HG03135 (cell line): Measurements from ENCODE around the gene MFSD11.
"Not testable (repeated sequence)": the region's sequence is repeated elsewhere in the genome, so short reads cannot be mapped to it uniquely, and the experiment has no call there.

ENCODE experiments used
- ATAC-seq: cut with Tn5 transposase; IDR thresholded peaks from one replicate; pipeline ENCODE4 v1.9.1; 2021; ENCODE audit warnings: mild to moderate bottlenecking, moderate library complexity; ENCODE audit not compliant: unreplicated experiment

MFSD11 gene

DNA sequence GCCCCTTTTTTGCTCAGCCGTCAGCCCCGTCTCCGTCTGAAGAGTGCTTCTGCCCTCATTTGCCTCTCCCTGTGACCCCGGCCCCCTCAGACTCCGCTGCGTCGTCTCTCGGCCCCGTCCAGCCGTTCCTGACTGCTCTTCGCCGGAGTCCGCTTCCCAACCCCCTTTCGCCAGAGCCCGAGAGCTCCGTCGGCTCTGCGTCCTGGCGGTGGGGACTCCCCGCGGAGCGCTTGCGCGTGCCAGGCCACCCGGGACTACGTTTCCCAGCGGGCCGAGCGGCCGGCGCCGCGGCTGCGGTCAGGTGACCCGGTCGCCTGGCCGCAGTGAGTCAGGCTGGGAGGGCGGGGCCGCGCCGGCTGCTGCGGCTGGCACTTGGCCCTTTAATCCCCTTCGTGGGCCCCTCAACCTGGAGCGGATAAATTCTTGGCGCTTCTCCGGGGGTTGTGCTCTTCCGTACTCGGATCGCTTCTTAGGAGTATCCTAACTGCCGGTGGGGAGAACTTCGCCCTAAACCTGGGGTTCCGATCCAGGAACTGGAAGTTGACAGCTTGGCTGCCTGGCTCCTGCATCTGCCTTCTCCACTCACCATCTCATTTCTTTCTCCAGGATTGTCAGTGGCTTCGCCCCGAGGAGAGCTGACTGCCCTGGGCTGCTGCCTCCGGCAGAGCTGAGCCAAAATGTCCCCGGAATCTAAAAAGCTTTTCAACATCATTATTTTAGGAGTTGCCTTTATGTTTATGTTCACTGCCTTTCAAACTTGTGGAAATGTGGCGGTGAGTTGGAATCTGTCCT is at the start of gene MFSD11:
Gene MFSD11, plus strand, starts transcription at position 444 of the 792 bp plus-strand sequence. Its CDS starts 234 bp downstream, at position 678.
- peak; percentile 62 for ATAC-seq

DNA sequence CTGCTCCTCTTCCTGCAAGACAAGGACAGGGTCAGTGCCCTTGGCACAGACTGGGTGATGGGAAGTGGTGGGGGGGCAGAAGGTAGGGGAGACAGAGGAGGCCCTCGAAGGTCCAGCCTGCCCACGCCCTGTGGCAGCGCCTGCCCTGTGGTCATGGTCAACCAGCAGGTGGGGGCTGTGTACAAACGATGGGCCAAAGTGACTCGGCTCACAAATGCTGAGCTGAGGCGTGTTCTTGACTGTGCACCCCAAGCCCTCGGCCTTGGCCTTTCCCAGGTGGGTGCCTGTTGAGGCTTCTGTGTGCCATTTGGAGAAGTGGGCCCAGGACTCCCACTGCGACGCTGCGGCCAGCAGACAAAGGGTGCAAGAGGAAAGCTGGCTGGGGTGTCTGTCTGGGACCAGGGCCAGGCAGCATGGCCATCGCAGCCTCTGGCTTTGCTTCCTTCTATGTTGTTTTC is 49.7 kb upstream of the MFSD11 start:
- ATAC-seq = no peak

DNA sequence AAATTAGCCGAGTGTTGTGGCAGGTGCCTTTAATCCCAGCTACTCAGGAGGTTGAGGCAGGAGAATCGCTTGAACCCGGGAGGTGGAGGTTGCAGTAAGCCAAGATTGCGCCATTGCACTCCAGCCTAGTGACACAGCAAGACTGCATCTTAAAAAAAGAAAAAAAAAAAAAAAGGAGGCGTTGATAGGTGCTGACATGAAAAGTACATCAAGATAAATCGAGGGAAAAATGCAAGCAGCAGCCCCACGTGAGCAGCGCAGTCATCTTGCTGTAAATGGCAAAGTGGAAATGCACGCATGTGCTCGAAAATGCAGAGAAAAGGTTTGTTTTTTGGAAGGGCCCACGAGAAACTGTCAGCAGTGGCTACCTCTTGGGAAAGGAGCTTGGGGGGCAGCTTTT is 48.1 kb upstream of the MFSD11 start:
- no peak for ATAC-seq

DNA sequence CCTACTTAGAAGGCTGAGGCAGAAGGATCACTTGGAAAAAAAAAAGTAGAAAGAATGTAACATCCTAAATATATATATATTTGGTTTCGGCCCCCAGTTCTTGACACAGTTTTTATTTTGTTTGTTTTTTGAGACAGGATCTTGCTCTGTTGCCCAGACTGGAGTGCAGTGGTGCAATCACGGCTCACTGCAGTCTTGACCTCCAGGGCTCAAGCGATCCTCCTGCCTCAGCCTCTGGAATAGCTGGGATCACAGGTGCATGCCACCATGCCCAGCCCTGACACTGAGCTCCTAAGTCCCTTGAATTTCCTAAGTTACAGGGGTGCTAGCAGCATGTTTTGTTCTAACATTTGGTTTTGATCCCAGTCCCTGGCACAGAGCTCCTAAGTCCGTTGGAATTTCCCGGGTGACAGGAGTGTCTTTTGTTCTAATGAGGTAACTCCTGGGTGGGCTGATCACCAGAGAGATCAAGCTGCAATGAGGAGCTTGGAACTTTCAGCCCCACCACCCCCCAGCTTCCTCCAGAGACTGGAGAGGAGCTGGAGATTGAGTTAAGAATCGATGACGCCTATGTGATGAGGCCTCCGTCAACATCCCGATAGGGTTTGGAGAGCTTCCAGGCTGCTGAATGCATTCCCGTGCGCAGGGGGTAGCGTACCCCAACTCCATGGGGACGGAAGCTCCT is 47.2 kb upstream of the MFSD11 start:
- ATAC-seq = no peak

DNA sequence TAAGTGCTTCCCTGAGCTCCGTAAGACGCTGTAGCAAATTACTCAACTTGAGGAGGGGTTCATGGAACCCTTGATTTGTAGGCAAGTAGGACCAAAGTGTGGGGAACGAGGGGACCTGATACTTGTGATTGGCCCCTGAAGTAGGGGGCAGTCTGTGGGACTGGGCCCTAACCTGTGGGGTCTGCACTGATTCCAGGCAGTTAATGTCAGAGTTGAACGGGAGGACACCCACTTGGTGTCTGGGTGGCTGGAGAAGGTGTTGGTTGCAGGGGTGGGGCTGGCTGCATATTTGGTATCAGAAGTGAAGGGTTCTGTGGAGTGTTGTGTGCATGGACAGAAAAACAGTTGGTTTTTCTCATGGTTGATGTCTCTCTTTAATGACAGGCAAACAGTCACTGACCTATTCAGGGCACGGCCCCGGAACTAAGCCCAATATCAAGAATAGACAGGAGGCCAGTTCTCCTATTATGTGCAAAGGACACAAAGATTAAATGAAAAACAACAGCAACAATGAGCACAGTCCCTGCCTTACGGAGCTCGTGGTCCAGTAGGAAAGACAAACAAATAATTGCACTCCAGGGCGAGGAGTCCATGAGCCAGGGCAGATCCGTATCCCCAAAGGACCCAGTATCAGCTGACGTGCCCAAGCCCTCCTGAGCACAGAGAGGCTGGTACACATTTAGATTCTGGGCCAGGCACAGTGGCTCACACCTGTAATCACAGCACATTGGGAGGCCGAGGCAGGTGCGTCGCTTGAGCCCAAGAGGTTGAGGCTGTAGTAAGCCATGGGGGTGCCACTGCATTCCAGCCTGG is 46.3 kb upstream of the MFSD11 start:
- ATAC-seq = no peak

DNA sequence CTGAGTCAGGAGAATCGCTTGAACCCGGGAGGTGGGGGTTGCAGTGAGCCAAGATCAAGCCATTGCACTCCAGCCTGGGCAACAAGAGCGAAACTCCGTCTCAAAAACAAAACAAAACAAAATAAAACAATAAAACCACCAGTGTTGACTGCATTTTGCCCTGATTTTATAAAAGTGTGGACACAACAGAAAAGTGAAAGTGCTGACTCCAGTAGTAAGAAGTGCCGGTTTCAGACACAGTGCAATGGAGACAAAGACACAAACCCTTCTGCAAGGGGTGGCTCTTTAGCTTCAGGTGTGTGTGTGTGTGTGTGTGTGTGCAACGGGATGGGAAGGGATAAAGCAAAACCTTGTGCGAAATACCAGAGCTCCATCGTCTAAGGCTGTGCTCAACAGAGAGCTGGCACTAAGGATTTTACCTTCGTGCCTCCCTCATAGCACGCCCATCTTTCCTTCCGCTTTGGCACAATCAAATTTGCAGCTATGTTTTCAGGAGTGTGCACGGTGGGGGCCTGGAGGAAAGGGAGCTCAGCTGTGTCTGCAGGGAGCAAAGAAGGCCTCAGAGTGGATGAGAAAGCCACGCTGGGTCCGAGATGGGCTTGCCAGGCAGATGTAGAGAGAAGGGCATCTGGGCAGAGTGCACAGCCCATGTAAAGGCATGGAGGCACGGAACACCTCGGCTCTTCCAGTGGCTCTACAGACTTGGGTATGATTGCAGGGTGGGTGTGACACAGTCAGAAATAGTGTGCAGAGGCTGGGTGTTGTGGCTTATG is 42.7 kb upstream of the MFSD11 start:
- ATAC-seq = no peak

DNA sequence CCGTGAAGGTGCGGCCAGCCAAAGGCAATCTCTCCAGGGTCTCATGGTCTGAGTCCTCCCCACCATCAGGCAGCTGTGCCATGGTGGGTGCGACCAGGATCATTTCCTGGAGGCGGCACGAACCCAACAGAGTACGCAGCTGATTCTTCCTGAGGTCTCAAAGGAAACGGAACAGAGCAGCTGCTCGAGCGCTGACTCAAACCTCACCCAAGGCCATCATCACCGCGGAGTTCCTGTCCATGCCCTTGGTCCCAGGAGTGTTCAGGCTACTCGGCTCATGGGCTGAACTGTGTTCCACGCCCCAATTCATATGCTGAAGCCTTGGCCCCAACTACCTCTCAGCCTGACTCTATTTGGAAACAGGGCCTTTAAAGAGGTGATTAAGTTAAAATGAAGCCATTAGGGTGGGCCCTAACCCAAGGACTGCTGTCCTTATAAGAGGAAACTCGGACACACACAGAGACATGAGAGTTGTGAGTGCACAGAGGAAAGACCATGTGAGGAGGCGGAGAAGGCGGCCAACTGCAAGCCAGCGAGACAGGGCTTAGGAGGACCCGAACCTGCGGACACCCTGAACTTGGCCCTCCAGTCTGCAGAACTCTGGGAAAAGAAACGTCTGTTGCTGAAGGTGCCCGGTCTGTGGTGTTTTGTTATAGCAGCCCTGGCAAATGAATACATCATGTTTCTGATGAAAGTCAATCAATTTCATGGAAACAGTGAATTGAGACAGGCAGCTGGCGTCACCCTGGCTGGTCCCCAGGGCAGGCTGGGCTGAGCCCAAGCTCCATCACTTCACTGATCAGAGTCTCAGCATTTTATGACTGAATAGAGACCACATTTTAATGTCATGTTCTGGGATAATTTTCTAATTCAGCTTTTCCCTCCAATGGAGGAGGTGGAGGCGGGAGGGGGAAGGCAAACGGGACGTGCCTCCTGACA is 40.9 kb upstream of the MFSD11 start:
- ATAC-seq = no peak

DNA sequence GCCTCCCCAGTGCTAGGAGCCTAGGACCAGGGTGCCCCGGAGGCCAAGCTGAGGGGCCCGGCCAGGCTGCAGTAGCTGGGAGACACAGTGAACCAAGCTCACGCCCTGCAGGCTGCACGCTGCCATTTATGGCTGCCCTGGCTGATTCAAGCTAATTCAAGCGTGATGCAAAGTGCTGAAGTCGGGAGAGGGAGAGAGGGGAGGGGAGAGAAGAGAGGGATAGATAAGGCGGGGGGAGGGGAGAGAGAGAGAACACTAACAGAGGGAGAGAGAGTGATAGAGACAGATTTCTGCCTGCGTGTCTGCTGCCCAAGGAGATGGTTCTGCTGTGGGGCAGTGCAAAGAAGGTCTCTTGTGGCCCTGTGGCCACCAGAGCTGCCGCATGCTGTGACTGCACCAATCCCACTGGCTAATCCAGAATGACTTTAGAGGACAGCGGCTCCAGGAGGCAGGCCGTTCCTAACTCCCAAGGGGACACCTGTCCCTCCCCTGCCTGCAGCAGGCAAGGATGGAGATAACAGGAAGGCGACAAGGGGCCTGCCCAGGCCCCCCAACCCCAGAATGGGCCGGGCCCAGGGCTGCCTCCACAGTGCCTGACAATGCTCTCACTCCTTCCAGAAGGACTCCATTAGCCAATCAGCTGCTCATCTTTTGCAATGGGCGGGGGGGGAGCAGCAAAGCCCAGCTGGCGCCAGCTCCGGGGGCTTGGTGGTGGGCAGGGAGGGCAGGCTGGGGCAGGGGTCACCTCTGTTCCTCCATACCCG is 40.0 kb upstream of the MFSD11 start:
- no peak for ATAC-seq

DNA sequence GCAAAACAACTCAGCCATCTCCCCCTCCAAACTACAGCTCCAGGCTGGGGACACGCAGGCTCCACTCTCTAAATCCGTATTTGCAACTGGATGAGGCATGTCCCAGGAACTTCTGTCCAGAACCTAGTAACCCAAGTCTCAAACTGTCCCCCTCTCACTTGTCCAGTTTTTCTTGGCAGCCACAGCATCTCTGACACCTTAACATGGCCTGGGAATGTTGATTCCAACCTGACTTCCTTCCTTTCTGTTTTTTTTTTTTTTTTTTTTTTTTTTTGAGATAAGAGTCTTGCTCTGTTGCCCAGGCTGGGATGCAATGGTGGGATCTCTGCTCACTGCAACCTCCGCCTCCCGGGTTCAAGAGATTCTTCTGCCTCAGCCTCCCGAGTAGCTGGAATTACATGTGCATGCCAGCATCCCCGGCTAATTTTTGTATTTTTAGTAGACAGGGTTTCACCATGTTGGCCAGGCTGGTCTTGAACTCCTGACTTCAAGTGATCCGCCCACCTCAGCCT is 39.4 kb upstream of the MFSD11 start:
- not testable (repeated sequence) for ATAC-seq

DNA sequence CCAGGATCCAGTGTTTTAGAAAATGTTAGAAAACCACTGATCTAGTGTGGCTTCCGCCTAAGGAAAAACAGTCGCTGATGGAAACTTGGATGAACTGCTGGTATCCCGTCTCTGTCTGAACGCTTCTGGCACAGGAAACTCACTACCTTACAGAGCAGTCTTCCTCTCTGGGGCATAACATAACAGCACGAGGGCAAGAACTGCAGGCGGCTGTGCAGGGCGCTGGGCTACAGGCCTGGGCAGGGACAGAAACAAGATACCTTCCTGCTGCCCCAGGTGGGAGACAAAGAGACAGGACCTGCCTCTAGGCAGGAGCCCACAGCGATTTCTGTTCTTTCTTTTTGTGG is 37.7 kb upstream of the MFSD11 start:
- no peak for ATAC-seq

DNA sequence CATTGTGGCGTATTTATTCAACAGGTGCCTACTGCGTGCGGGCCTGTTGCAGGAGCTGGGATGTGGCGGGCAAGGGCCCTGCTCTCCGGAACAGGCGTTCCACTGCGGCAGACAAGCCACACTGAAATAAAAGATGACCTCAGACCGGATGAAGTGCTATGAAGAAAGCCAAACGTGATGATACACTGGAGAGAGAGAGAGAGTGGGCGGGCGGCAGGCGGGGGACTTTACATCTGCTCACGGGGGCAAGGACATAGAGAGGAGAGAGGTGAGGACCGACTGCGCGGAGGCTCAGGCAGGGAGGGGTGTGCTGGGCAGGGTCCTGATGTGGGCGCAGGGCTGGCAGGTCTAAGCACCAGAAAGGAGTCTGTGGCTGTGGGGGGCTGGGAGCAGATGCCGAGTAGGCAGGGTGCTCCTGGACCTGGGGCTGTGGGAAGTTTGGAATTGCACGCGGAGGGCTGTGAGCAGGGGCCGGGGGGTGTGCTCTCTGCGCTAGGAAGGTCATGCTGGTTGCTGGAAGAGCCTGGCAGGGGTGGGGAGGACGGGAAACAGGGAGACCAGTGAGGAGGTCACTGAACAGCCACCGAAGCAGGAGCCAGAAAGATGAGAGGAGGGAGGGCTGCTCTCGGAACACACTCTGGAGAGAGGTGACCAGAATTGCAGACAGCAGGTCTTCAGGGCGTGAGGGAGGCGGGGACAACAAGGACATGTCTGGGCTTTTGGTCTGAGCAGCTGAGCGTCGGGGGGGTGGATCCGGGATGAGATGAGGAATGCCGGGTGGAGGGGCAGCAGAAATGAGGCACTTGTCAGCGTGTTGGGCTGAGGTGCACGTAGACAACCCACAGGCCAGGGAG is 37.1 kb upstream of the MFSD11 start:
- ATAC-seq = no peak

DNA sequence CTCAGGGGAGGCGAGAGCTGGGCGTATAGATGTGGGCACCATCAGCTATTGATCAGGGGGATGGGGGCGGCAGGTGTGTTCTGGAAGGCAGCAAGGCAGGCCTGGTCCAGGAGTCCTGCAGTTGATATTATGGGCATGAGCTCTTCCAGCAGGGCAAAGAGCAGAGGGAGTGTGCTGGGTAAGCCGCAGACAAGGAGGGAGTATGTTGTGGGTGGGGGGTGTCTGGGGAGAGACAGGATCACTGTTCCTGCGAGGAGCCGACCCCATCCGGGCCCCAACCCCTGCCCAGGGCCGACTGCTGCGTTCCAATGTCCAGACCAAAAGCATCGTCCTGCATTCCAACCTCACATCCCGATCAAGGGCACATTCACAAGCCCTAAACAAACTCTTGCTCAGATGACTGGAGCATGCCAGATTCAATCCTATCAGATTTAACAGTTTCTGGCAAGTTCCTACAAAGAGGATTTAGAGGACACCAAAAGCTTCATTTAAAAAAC is 36.4 kb upstream of the MFSD11 start:
- ATAC-seq = no peak

DNA sequence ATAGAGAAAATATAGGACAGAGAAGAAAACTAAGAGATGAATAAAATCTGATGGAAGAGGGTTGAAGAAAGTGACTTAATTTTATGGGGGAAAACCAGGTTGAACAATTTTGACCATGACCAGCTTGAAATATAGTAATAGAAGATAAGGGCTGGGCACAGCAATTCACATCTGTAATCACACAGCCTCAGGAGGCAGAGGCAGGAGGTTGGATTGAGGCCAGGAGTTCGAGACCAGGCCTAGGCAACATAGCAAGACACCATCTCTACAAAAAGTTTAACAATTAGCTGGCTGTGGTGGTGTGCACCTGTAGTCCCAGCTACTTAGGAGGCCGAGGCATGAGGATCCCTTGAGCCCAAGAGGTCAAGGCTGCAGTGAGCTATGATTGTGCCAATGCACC is 35.8 kb upstream of the MFSD11 start:
- ATAC-seq = no peak

DNA sequence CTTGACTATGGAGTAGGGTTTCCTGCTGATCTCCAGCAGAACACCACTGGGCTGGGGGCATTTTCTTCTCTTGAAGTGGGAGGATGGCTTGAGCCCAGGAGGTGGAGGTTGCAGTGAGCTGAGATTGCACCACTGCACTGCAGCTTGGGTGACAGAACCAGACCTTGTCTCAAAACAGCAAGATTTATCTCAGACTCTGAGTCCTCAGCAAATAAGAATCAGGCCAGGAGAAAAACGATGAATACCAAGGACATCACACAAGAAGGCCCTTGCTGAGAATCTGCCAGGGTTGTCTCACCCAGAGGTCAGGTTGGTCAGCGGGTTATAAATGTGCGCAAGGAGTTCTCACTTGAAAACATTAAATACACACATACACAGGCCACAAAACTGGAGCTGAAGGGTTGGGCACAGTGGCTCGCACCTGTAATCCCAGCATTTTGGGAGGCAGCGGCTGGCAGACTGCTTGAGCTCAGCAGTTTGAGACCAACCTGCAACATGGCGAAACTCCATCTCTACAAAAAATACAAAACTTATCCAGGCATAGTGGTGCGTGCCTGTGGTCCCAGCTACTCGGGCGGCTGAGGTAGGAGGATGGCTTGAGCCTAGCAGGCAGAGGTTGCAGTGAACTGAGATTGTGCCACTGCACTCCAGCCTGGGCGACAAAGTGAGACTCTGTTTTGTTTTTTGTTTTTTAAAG is 34.8 kb upstream of the MFSD11 start:
- no peak for ATAC-seq

DNA sequence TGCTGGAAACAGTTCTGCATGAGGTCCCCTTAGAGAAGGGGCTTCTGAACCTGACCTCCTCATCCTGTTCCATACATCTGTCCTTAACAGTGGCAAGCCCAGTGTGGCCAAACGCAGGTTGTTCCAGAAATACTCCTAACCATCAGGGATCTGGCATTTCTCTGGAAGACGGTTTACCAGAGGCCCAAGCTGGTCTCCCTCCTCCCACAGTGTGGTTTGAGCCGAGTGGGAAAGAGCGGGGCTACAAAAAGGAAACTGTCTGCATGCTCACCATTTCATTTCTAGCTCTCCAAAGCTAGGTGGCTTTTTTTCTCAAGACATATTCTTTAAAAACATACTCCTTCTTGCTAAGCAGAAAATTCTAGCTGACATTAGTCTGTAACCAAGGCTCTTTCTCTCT is 33.1 kb upstream of the MFSD11 start:
- ATAC-seq = no peak

DNA sequence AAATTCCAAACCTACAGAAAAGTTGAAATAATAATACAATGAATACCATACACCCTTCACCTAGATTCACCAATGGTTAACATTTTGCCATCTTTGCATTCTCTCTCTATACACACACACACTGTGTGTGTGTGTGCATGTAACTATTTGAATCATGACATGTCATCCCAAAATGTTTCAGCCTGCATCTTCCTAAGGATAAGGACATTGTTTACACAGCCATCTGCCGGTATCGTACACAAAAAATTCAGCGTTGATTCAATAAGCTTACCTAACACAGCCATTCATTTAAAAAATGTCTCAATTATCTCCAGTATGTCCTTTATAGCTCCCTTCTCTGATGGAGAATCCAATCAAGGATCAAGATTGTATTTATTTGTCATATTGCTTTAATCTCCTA is 31.1 kb upstream of the MFSD11 start:
- no peak for ATAC-seq
